Esophagus muscularis mucosa (tissue), 3 donors: ENCODE measurements around the gene RAB29.

Experiments
- POLR2A ChIP-seq: fragments of 450-650 bp; IDR thresholded peaks from one replicate; pipeline ENCODE4 v1.6.1; 2017; ENCODE audit warnings: antibody characterized with exemption, moderate library complexity, mild to moderate bottlenecking, low read depth
- POLR2AphosphoS5 ChIP-seq, 2 donors: sonication (generic); formaldehyde crosslinking; IDR thresholded peaks; one replicate each; pipeline ENCODE4 v1.6.1; 2017; ENCODE audit warnings: antibody characterized with exemption in 2 of 2
- TF ChIP-seq, protein P1 (sequence below), 3 experiments: fragments of 200-600 bp in 2 of 3; fragments of 450-650 bp in 1 of 3; sonication (generic) in 2 of 3; IDR thresholded peaks; one replicate each; pipeline ENCODE4 v1.5.1; 2017 to 2019; ENCODE audit warnings: antibody characterized with exemption in 3 of 3, mild to moderate bottlenecking in 2 of 3, moderate library complexity in 1 of 3

DNA sequence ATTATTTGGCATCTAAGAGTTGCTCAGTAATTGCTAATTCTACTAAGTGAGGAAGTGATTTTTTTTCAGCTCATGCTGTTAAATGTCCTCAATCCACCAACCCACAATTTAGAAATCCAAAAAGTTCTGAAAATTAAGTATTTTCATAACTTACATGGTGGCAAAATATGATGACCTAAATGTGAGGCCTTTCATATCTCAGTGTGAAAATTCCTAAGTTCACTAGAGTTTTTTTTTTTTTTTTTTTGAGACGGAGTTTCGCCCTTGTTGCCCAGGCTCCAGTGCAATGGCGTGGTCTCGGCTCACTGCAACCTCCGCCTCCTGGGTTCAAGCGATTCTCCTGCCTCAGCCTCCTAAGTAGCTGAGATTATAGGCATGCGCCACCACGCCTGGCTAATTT lies 30.9 kb downstream of the RAB29 start:
- TF ChIP-seq, protein P1, sequence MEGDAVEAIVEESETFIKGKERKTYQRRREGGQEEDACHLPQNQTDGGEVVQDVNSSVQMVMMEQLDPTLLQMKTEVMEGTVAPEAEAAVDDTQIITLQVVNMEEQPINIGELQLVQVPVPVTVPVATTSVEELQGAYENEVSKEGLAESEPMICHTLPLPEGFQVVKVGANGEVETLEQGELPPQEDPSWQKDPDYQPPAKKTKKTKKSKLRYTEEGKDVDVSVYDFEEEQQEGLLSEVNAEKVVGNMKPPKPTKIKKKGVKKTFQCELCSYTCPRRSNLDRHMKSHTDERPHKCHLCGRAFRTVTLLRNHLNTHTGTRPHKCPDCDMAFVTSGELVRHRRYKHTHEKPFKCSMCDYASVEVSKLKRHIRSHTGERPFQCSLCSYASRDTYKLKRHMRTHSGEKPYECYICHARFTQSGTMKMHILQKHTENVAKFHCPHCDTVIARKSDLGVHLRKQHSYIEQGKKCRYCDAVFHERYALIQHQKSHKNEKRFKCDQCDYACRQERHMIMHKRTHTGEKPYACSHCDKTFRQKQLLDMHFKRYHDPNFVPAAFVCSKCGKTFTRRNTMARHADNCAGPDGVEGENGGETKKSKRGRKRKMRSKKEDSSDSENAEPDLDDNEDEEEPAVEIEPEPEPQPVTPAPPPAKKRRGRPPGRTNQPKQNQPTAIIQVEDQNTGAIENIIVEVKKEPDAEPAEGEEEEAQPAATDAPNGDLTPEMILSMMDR (IDR thresholded peaks at IDR 0.05): no peak
- TF ChIP-seq POLR2AphosphoS5 (IDR thresholded peaks at IDR 0.05): no peak
- no peak for TF ChIP-seq POLR2A
